ENCODE results near the gene CLK2. TPM values are rescaled to one million over a fixed set of nuclear protein-coding genes. Genes with fewer than 3 reads are reported as not detected.

CLK2 gene
- total RNA-seq, 1 donor from 2014 or later, result 32.1 TPM

GRCh38 chr1:155320252-155320651 lies 46.9 kb upstream of the CLK2 start:
- Histone ChIP-seq H3K27ac (peak overlapping the region; percentile 96 to 97), H3K36me3 (peaks cover under 1 to 9% of the 10 kb centered on the region in 2 donors), H3K9me3 (no peaks in the 10 kb centered on the region), H3K27me3 (no peaks in the 10 kb centered on the region), H3K4me3 (peak overlapping the region; percentile 74 to 89), H3K4me1 (peaks cover 7 to 17% of the 10 kb centered on the region in 2 donors)
- DNase-seq (ENCODE audit: low spot score in 2 of 2), result no peak
- intact Hi-C loops (cut with DNase I), result loop anchor here (5.0 kb wide), 1 partner anchor 128 kb away; no protein-coding TSS in a partner anchor
- TF ChIP-seq CTCF (IDR thresholded peaks at IDR 0.05), result no peak

GRCh38 chr1:155319536-155319935 lies 46.2 kb upstream of the CLK2 start:
- intact Hi-C loops (cut with DNase I), result no loop called here
- no peak overlapping the region for H3K27ac ChIP-seq
- no peak overlapping the region for H3K4me3 ChIP-seq
- DNase-seq (ENCODE audit: low spot score in 2 of 2), result no peak
- TF ChIP-seq CTCF (IDR thresholded peaks at IDR 0.05), result no peak
- no peaks in the 10 kb centered on the region for H3K9me3 ChIP-seq
- no peaks in the 10 kb centered on the region for H3K27me3 ChIP-seq
- H3K36me3 ChIP-seq, result peaks cover 6 to 14% of the 10 kb centered on the region in 2 donors
- peaks cover 6 to 15% of the 10 kb centered on the region in 2 donors for H3K4me1 ChIP-seq

- Histone ChIP-seq H3K4me3 (no peak overlapping the region), H3K27ac (no peak overlapping the region), H3K4me1 (peaks cover 6 to 15% of the 10 kb centered on the region in 2 donors), H3K36me3 (peaks cover 9 to 27% of the 10 kb centered on the region in 2 donors), H3K9me3 (no peaks in the 10 kb centered on the region), H3K27me3 (no peaks in the 10 kb centered on the region)
- TF ChIP-seq CTCF (IDR thresholded peaks at IDR 0.05), result no peak
- intact Hi-C loops (cut with DNase I), result no loop called here
- DNase-seq (ENCODE audit: low spot score in 2 of 2), result no peak
Observed at GRCh38 chr1:155318082-155318481, 44.8 kb upstream of the CLK2 start.

GRCh38 chr1:155316922-155317321 lies 43.6 kb upstream of the CLK2 start:
- Histone ChIP-seq H3K4me3 (no peak overlapping the region), H3K27ac (no peak overlapping the region), H3K27me3 (no peaks in the 10 kb centered on the region), H3K4me1 (peaks cover 4 to 10% of the 10 kb centered on the region in 2 donors), H3K36me3 (peaks cover 9 to 30% of the 10 kb centered on the region in 2 donors), H3K9me3 (no peaks in the 10 kb centered on the region)
- TF ChIP-seq CTCF (IDR thresholded peaks at IDR 0.05), result no peak
- intact Hi-C loops (cut with DNase I), result no loop called here
- no peak for DNase-seq (ENCODE audit: low spot score in 2 of 2)

GRCh38 chr1:155313261-155313660 lies 40.0 kb upstream of the CLK2 start:
- no peak for DNase-seq (ENCODE audit: low spot score in 2 of 2)
- Histone ChIP-seq H3K4me1 (peaks cover 6 to 9% of the 10 kb centered on the region in 2 donors), H3K36me3 (peaks cover 9 to 24% of the 10 kb centered on the region in 2 donors), H3K9me3 (no peaks in the 10 kb centered on the region), H3K4me3 (no peak overlapping the region), H3K27me3 (no peaks in the 10 kb centered on the region), H3K27ac (no peak overlapping the region)
- intact Hi-C loops (cut with DNase I), result no loop called here
- TF ChIP-seq CTCF (IDR thresholded peaks at IDR 0.05), result no peak
